IPS-18a (cell line): ENCODE results near the gene SYTL2.

Source experiments
- H3K27ac ChIP-seq: one replicate; pipeline ENCODE4 v1.5.1; 2013; ENCODE audit warnings: low read length
- H3K27me3 ChIP-seq: one replicate; pipeline ENCODE4 v1.6.1; 2013; ENCODE audit warnings: mild to moderate bottlenecking, low read length; ENCODE audit not compliant: control insufficient read depth, insufficient read depth
- H3K36me3 ChIP-seq: one replicate; pipeline ENCODE4 v1.6.1; 2013; ENCODE audit warnings: low read depth, low read length; ENCODE audit not compliant: control insufficient read depth
- H3K4me1 ChIP-seq: one replicate; pipeline ENCODE4 v1.6.1; 2013; ENCODE audit warnings: low read depth, low read length; ENCODE audit not compliant: control insufficient read depth
- H3K4me3 ChIP-seq: one replicate; pipeline ENCODE4 v1.5.1; 2013; ENCODE audit warnings: low read length
- H3K9ac ChIP-seq: one replicate; pipeline ENCODE4 v1.6.1; 2013; ENCODE audit warnings: mild to moderate bottlenecking, low read length, moderate library complexity
- H3K9me3 ChIP-seq: one replicate; pipeline ENCODE4 v1.6.1; 2013; ENCODE audit warnings: low read depth, low read length; ENCODE audit not compliant: control insufficient read depth

SYTL2 gene

GRCh38 chr11:85718126-85718943 lies 92.6 kb downstream of the SYTL2 start:
- Histone ChIP-seq H3K4me3 (peak overlapping the region; percentile 18), H3K4me1 (peaks cover 36% of the 10 kb centered on the region), H3K27ac (peak overlapping the region; percentile 10), H3K9me3 (no peaks in the 10 kb centered on the region), H3K27me3 (no peaks in the 10 kb centered on the region), H3K36me3 (no peaks in the 10 kb centered on the region), H3K9ac (peak overlapping the region; percentile 38)

GRCh38 chr11:85717429-85717828 lies 93.5 kb downstream of the SYTL2 start:
- Histone ChIP-seq H3K27ac (no peak overlapping the region), H3K4me3 (no peak overlapping the region), H3K9ac (no peak overlapping the region), H3K27me3 (no peaks in the 10 kb centered on the region), H3K4me1 (peaks cover 36% of the 10 kb centered on the region), H3K36me3 (no peaks in the 10 kb centered on the region), H3K9me3 (no peaks in the 10 kb centered on the region)

DNA sequence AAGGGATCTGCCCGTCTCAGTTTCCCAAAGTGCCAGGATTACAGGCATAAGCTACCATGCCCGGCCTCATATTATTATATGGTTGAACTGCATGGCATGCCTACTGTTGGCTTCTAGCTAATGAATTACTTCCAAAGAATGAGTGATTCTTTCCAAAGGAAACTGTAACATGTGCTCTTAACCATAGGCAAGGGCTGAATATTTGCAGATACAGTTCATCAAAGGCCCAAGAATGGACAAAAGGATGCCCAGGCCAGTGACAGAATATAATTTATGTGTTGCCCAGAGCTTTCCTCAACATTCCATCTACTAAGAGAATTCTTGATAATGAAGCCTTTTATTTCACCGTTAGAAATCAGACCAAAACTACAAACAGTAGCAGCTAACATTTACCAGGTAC lies 98.0 kb downstream of the SYTL2 start:
- H3K9ac ChIP-seq, result no peak overlapping the region

DNA sequence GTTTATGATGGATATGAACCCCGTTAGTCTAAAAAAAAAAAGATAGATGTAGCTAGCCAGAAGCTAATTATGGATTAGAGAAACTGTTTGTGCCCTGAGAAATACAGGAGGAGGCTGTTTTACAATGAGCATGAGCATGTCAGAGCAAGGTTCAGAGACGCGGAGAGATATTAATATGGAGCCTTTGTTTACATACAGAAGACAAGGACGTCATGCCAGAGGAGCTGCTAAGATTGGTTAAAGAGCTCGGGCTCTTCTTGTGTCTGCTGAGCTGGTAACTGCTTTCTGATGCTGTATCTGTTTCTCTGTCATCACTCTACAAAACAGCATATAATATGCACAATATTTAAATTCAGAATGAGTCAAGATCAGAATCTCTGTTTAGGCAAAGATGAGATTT lies 100.0 kb downstream of the SYTL2 start:
- H3K9me3 ChIP-seq, result no peaks in the 10 kb centered on the region
- no peaks in the 10 kb centered on the region for H3K4me1 ChIP-seq
- H3K36me3 ChIP-seq, result no peaks in the 10 kb centered on the region
- H3K4me3 ChIP-seq, result no peak overlapping the region
- no peaks in the 10 kb centered on the region for H3K27me3 ChIP-seq
- H3K9ac ChIP-seq, result no peak overlapping the region
- H3K27ac ChIP-seq, result no peak overlapping the region

More for the DNA sequence above, 98.0 kb downstream of the SYTL2 start:
- no peaks in the 10 kb centered on the region for H3K9me3 ChIP-seq
- H3K27me3 ChIP-seq, result no peaks in the 10 kb centered on the region
- no peak overlapping the region for H3K27ac ChIP-seq
- peaks cover 10% of the 10 kb centered on the region for H3K4me1 ChIP-seq
- H3K4me3 ChIP-seq, result no peak overlapping the region
- no peaks in the 10 kb centered on the region for H3K36me3 ChIP-seq

DNA sequence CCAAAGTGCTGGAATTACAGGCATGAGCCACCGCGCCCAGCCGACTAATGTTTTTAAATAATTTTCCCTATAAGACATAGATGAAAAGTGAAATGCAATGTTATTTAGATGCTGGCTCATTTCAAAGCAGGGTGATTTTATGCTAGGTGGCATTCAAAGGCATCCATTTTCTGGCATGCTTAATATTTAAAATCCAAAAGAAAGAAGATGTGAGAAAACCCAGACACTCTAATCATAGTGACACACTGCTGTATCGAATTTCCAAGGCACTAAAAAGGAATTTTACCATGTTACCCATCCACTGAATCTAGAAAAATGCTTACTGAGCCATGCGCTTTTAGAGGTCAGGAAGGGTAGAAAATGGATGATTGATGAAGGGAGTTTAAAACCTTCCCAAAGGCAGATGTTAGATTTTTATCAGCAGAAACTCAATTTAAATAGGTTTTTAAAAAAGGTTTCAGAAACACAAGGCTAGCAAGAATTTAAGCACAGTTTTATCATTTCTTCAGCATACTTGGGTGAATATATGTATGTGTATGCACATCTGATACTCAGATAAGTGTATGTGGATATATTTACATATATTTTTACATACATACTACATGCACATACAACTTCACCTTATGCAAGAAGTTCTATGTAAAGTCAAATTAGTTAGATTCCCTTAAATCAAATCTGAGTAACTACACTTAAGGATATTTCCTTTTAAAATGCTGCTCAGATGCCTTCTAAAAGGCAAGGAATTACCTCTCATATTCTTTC lies 100.8 kb downstream of the SYTL2 start:
- Histone ChIP-seq H3K27me3 (no peaks in the 10 kb centered on the region), H3K4me1 (no peaks in the 10 kb centered on the region), H3K9me3 (no peaks in the 10 kb centered on the region), H3K9ac (no peak overlapping the region), H3K4me3 (no peak overlapping the region), H3K36me3 (no peaks in the 10 kb centered on the region), H3K27ac (no peak overlapping the region)

DNA sequence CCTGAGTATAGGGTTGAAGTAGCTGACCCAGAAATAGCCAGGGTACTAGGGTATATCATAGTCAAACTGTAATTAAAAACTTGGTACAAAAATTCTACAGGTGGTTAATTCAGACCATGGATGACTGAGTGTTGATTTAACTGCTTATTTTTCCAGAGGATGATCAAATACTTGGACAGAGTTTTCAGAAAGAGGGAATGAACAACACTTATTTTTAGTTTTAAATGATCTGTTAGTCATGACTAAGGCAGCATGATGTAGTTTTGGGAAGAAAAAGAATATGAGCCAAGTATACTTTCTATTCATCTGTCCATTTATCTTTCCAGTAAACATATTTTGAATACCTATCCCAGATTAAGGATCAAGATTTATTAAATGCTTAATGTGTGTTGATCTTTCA lies 105.1 kb downstream of the SYTL2 start:
- no peaks in the 10 kb centered on the region for H3K9me3 ChIP-seq
- H3K4me3 ChIP-seq, result no peak overlapping the region
- no peaks in the 10 kb centered on the region for H3K4me1 ChIP-seq
- H3K36me3 ChIP-seq, result no peaks in the 10 kb centered on the region
- no peak overlapping the region for H3K9ac ChIP-seq
- no peak overlapping the region for H3K27ac ChIP-seq
- H3K27me3 ChIP-seq, result no peaks in the 10 kb centered on the region

DNA sequence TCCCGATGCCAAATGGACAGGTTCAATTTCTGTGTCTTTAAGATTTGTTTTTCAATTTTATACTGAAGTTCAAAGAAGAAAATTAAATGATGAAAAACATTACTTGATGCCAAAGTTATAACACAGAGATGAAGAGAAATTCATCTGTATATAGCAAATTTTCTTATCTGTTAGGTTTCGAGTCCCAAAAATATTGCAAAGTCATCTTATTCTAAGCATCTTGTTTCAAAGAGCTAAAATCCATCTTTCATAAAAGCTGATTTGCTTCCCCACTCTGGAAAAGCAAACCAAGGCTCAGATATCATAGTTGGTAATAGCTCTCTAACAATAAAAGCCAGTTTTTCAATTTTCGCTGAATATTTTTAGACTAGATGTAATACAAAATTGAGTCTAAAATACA lies 106.0 kb downstream of the SYTL2 start:
- H3K9ac ChIP-seq, result no peak overlapping the region
- H3K36me3 ChIP-seq, result no peaks in the 10 kb centered on the region
- H3K27me3 ChIP-seq, result no peaks in the 10 kb centered on the region
- no peaks in the 10 kb centered on the region for H3K4me1 ChIP-seq
- H3K9me3 ChIP-seq, result no peaks in the 10 kb centered on the region
- H3K4me3 ChIP-seq, result no peak overlapping the region
- no peak overlapping the region for H3K27ac ChIP-seq

DNA sequence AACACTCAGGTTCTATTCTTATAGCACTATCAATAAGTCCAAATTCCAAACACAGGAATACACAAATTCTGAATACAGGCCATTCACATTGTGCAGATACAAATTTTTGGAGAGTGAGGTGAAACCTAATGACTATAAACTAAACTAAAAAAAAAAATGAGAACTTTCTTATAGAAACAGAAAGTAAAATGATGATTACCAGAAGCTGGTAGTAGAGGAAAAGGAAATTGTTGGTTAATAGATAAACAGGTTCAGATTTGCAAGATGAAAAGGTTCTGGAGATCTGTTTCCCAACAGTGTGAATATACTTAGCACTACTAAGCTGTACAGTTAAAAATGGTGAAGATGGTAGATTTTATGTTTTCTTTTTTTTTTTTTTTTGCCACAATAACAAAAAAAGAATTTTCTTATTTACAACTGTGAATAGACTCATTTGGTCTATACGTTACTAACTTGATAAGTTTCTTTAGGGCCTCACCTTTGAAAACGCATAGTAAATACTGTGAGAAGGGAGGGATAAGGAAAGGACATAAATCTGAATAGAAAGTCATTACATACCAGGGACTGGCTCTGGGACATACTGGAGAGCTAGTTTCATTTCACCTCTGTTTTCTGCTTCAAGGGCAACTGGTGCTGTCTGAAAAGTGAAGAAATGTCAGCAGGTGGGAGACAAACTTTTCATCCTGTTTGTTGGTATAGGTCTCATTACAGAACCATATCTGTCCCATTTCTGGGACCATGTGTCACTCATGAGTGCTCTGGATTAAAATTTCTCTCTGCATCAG lies 110.8 kb downstream of the SYTL2 start:
- Histone ChIP-seq H3K9me3 (no peaks in the 10 kb centered on the region), H3K36me3 (no peaks in the 10 kb centered on the region), H3K9ac (no peak overlapping the region), H3K4me1 (no peaks in the 10 kb centered on the region), H3K27me3 (no peaks in the 10 kb centered on the region), H3K27ac (no peak overlapping the region), H3K4me3 (no peak overlapping the region)

DNA sequence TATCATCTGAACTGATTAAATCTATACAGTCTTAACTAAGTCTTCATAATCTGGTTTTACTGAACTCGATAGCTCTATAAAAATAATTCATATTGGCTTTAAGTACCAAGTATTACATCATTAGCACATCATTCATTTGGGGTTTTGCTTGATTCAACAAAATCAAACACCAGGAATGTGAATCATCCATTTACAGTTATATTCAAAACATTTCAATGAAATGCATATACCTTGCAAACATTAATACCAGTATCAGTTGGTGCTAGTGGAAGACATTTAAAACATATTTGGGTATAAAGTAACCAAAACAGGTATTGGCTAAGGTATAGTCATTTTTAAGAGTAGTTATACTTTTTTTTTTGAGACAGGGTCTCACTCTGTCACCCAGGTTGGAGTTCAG lies 112.7 kb downstream of the SYTL2 start:
- Histone ChIP-seq H3K9ac (no peak overlapping the region), H3K36me3 (no peaks in the 10 kb centered on the region), H3K27ac (no peak overlapping the region), H3K27me3 (no peaks in the 10 kb centered on the region), H3K4me3 (no peak overlapping the region), H3K4me1 (no peaks in the 10 kb centered on the region), H3K9me3 (no peaks in the 10 kb centered on the region)

DNA sequence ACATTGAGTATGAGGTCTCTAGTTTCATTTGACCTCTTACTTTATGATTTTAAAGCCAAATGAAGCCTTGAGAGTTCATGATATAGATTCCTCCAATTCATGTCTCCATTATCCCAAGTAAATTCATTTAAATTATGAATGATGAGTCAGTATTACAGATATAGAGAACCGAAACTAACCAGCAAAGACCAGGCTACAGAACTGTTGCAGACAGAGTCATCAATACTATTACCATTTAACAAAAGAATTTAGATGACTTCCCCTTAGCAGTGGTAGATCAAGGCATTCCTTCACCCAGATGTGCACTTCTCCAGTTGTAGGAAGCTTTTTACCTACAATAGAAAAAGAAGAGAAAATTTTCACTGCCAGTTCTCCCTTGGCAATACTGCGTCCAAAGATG lies 113.2 kb downstream of the SYTL2 start:
- Histone ChIP-seq H3K9ac (no peak overlapping the region), H3K4me3 (no peak overlapping the region), H3K27ac (no peak overlapping the region), H3K9me3 (no peaks in the 10 kb centered on the region), H3K4me1 (no peaks in the 10 kb centered on the region), H3K27me3 (no peaks in the 10 kb centered on the region), H3K36me3 (no peaks in the 10 kb centered on the region)

GRCh38 chr11:85695546-85695945 lies 115.4 kb downstream of the SYTL2 start:
- Histone ChIP-seq H3K4me3 (no peak overlapping the region), H3K27me3 (no peaks in the 10 kb centered on the region), H3K9ac (no peak overlapping the region), H3K9me3 (no peaks in the 10 kb centered on the region), H3K27ac (no peak overlapping the region), H3K4me1 (no peaks in the 10 kb centered on the region), H3K36me3 (no peaks in the 10 kb centered on the region)
